ENCODE measurements around the gene UIMC1.

DNA sequence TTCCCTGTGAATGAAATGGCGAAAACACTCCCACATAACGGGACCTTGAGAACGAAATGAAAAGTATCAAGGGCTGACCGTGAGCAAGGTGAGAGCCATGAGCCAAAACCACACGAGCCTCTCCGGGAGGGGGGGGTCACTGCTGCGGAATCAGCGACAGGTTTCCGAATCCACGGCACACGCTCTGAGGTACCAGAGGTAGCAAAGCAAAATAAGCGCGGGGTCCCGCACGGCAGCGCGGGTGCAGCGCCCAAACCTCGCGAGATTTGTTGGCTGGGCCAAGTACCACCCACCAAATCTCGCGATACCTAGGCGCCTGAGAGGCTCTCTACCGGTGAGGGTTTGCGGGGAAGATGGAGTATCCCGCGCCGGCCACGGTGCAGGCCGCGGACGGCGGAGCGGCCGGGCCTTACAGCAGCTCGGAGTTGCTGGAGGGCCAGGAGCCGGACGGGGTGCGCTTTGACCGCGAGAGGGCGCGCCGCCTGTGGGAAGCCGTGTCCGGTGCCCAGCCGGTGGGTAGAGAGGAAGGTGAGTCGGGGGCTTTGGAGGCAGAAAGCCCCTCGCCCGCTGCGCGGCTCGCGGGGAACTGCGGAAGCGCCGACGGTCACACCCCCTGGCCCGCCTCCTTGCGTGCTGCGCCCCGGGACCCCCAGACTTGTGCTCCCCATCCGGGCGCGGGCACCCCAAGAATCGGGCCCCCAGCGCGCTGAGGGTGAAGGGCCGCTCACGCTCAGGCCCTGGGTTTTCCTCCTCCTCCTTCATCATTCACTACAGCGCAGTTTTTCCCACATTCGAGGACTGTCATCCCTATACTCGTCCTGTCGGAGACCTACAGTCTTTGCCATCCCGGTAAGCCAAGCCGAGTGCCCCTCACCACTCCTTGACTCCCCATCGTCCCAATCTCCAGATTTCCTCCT lies 16.1 kb upstream of the UIMC1 start, which contains the start of gene ZNF346:
- TF ChIP-seq, protein P1, sequence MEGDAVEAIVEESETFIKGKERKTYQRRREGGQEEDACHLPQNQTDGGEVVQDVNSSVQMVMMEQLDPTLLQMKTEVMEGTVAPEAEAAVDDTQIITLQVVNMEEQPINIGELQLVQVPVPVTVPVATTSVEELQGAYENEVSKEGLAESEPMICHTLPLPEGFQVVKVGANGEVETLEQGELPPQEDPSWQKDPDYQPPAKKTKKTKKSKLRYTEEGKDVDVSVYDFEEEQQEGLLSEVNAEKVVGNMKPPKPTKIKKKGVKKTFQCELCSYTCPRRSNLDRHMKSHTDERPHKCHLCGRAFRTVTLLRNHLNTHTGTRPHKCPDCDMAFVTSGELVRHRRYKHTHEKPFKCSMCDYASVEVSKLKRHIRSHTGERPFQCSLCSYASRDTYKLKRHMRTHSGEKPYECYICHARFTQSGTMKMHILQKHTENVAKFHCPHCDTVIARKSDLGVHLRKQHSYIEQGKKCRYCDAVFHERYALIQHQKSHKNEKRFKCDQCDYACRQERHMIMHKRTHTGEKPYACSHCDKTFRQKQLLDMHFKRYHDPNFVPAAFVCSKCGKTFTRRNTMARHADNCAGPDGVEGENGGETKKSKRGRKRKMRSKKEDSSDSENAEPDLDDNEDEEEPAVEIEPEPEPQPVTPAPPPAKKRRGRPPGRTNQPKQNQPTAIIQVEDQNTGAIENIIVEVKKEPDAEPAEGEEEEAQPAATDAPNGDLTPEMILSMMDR (IDR thresholded peaks at IDR 0.05; ENCODE audit: insufficient read depth, low read depth, low read length): no peak
- no peak for TF ChIP-seq EZH2 (IDR thresholded peaks at IDR 0.05; ENCODE audit: insufficient read depth, low read length)
